ENCODE data around the gene SYPL1.
"Not testable (repeated sequence)": the region's sequence is repeated elsewhere in the genome, so short reads cannot be mapped to it uniquely, and the experiment has no call there.

SYPL1 gene

DNA sequence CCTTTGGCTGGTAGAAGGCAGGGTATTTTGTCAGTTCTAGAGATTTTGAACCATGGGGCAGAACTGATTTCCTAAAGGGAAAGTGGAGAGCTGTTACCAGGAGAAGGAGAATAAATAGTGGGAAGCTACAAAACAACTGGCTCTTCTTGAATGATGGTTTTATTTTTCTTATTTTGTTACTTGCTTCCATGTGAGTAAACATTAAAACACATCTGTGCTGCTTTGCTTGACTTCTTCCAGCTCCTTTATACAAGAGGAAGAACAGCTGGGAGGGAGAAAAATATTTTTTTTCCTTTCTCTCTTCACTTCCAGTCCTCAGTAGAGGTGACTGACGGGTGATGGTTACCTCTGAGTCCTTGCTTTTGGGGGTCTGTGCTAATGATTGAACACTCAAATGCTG, 30.0 kb upstream of the SYPL1 start:
- TF ChIP-seq, protein P1, sequence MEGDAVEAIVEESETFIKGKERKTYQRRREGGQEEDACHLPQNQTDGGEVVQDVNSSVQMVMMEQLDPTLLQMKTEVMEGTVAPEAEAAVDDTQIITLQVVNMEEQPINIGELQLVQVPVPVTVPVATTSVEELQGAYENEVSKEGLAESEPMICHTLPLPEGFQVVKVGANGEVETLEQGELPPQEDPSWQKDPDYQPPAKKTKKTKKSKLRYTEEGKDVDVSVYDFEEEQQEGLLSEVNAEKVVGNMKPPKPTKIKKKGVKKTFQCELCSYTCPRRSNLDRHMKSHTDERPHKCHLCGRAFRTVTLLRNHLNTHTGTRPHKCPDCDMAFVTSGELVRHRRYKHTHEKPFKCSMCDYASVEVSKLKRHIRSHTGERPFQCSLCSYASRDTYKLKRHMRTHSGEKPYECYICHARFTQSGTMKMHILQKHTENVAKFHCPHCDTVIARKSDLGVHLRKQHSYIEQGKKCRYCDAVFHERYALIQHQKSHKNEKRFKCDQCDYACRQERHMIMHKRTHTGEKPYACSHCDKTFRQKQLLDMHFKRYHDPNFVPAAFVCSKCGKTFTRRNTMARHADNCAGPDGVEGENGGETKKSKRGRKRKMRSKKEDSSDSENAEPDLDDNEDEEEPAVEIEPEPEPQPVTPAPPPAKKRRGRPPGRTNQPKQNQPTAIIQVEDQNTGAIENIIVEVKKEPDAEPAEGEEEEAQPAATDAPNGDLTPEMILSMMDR (IDR thresholded peaks at IDR 0.05; ENCODE audit: low read depth, low read length, missing control alignments): no peak
- H3K4me3 ChIP-seq (ENCODE audit: low read depth, low read length): no peak overlapping the region
- no peak for DNase-seq (ENCODE audit: low read depth)

DNA sequence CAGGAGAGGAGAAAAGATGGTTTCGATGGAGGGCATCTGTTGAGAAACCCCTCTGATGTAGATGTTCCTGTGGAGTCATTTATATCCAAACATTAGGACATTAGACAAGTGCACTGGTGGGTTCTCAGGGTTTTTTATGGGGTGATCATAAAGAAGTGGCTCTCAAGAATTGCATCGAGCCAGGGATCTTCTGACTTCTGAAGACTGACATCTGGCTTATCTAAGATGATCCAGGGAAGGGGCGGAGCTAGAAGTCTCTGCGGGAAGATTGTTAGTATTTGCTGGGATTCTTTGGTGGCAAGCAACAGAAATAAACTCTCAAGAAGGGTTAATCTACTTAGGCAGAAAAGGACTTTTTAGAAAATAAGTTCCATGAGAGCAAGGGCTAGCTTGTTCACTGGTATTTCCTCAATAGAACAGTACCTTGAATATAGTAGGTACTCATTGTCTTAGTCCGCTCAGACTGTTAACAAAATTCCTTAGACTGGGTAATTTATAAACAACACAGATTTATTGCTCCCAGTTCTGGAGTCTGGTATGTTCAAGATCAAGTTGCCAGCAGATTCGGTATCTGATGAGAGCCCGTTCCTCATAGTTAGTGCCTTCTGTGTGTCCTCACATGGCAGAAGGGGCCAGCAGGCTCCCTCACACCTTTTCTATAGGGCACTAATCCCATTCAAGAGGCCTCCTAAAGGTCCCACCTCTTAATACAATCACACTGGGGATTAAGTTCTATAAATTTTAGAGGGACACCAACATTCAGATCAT, 28.5 kb upstream of the SYPL1 start:
- TF ChIP-seq, protein P1 (IDR thresholded peaks at IDR 0.05; ENCODE audit: low read depth, low read length, missing control alignments): no peak
- DNase-seq (ENCODE audit: low read depth): no peak
- no peak overlapping the region for H3K4me3 ChIP-seq (ENCODE audit: low read depth, low read length)

DNA sequence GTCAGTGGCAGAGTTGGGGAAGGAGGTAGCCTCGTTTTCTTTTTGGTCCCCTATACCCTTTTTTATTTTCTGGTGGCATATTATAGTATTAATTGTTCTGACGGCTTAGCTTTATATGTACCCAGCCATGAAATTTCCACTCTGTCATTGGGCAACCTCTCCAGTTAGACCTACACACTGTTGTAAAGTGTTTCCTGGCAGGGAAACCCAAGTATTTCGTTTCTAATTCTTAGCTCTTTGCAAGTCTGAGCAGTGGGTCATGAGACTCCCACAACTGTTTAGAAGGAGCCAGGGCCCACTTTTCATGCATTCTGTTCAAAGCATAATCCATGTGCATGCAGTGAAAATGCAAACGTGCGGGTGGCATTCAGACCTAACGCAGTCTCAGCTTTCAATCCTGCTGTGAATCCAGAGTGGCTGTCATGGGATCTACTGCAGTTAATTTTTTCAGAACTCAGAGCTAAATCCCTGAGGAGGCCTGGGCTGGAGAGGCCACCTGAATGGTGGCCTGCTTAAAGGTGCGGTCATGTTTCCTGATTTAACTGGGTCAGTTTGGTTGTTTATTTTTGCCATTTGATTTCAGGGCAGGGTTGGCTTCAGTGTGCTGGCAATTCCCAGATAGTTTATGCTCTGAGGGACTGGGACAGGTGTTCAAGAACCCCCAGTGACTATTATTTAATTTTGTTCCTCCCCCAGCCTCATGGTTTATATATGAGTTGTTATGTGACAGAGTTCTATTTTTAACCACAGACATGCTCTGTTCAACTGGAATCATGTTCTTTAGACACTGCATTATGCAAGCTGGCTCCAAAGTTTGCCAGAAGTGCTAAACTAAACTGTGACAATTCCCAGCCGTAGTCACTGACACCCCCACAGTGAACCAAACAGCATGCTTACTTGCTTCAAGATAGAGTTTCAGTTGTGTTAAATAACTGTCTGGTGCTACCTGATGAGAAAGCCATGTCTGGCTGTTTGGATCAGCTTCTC, 27.4 kb upstream of the SYPL1 start:
- TF ChIP-seq, protein P1 (IDR thresholded peaks at IDR 0.05; ENCODE audit: low read depth, low read length, missing control alignments): no peak
- no peak for DNase-seq (ENCODE audit: low read depth)
- H3K4me3 ChIP-seq (ENCODE audit: low read depth, low read length): no peak overlapping the region

DNA sequence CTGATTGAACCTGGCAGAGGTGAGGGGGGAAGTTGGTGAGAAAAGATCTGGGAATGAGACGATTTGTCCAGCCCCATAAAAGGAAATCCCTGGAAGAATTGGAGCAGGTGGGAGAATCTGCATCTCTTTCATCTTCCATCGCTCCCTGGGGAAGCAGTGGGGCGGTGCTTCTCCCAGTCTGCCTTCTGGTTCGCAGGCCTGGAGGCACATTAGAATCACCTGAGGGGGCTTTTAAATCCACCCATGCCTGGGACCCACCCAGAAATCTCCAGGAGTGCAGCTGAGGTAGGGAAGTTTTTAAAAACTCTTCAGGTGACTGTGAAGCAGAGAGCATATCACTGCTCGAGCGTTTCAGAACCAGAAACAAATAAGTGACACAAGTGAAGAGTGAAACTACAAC, 26.7 kb upstream of the SYPL1 start:
- TF ChIP-seq, protein P1 (IDR thresholded peaks at IDR 0.05; ENCODE audit: low read depth, low read length, missing control alignments): no peak
- DNase-seq (ENCODE audit: low read depth): no peak
- H3K4me3 ChIP-seq (ENCODE audit: low read depth, low read length): no peak overlapping the region

DNA sequence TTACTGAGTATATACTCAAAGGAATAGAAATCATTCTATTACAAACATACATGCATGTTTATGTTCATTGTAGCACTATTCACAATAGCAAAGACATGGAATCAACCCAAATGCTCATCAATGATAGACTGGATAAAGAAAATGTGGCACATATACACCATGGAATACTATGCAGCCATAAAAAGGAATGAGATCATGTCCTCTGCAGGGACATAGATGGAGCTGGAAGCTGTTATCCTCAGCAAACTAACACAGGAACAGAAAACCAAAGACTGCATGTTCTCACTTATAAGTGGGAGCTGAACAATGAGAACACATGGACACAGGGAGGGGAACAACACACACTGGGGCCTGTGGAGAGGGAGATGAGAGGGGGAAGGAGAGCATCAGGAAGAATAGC, 26.1 kb upstream of the SYPL1 start:
- DNase-seq (ENCODE audit: low read depth); H3K4me3 ChIP-seq (ENCODE audit: low read depth, low read length): not testable (repeated sequence)

DNA sequence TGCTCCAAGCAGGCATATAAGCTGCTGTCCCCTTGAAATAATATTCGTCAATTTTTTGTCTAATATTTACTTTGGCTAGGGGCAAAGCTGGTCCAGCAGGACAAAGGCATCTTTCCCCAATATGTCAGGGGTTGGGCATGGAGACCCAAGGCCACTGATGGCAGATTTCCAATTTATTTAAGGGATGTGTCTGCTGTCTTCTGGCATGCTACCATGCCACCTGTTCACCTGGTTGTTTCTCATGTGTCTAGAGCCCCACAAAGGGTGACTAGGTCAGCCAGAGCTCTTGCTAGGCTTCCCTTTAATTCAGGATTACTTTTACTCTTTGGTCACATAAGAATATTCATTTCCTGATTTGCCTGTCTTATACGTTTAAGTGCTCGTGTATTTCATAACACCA, 22.1 kb upstream of the SYPL1 start:
- no peak overlapping the region for H3K4me3 ChIP-seq (ENCODE audit: low read depth, low read length)
- TF ChIP-seq, protein P1 (IDR thresholded peaks at IDR 0.05; ENCODE audit: low read depth, low read length, missing control alignments): no peak
- no peak for DNase-seq (ENCODE audit: low read depth)

DNA sequence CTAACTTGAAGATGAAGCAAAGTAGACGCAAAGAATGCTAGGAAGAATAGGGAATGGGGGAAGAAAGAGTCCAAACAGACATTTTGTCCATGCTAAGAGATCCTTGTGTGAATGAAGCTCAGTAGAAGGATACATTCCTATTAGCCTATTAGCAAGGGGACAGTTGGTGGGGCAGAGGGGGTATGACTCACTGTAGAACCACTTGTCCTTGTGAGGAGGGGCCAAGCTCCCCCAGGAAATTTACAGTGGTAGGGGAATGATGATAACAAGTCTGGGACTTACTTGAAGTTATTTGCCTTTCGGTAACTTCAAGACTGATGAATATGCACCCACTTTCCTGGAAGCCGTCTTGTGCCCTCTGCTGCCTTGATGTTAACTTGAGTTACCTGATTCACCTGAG, 17.2 kb upstream of the SYPL1 start:
- H3K4me3 ChIP-seq (ENCODE audit: low read depth, low read length): no peak overlapping the region
- no peak for DNase-seq (ENCODE audit: low read depth)
- TF ChIP-seq, protein P1 (IDR thresholded peaks at IDR 0.05; ENCODE audit: low read depth, low read length, missing control alignments): no peak

Data from GM12864 (cell line).